Left renal pelvis (tissue), 4 donors: ENCODE data around the gene GNB4. TPM values are rescaled to one million over a fixed set of nuclear protein-coding genes. Genes with fewer than 3 reads are reported as not detected.

Experiments used
- DNase-seq, 4 donors: peaks; one replicate each; pipeline ENCODE4 v3.0.0-alpha.2; 2013; ENCODE audit warnings: low read depth in 4 of 4, low spot score in 3 of 4
- polyA plus RNA-seq, 4 donors: library from polyadenylated mRNA; unstranded; fragments of 120-200 nt; gene quantifications; one replicate each; pipeline ENCODE4 v1.2.1, GENCODE V29; 2013; ENCODE audit not compliant: insufficient read length in 4 of 4

Gene GNB4
- 10 to 100 TPM; 24.5 to 44.9 (median 33.6) TPM for polyA plus RNA-seq

- peak in 3 of 4 donors; percentile 60 to 73 (median 71) for DNase-seq
Observed at GRCh38 chr3:179451265-179452175, at the start of gene GNB4. TSS of gene GNB4 (minus strand) at chr3:179451470. CDS start at chr3:179426200, 25,270 bp downstream.

- no peak for DNase-seq
Observed at GRCh38 chr3:179495483-179495882, 44.2 kb upstream of the GNB4 start.

- DNase-seq: no peak
Observed at GRCh38 chr3:179493260-179493659, 42.0 kb upstream of the GNB4 start.

GRCh38 chr3:179488213-179488612 lies 36.9 kb upstream of the GNB4 start:
- no peak for DNase-seq

- DNase-seq: no peak
Observed at GRCh38 chr3:179486806-179487205, 35.5 kb upstream of the GNB4 start.

GRCh38 chr3:179482857-179483256 lies 31.6 kb upstream of the GNB4 start:
- no peak for DNase-seq

- no peak for DNase-seq
Observed at GRCh38 chr3:179476215-179476614, 24.9 kb upstream of the GNB4 start.

- DNase-seq: no peak
Observed at GRCh38 chr3:179474480-179474879, 23.2 kb upstream of the GNB4 start.

- no peak for DNase-seq
Observed at GRCh38 chr3:179473565-179473964, 22.3 kb upstream of the GNB4 start.

- no peak for DNase-seq
Observed at GRCh38 chr3:179464323-179465092, 13.2 kb upstream of the GNB4 start.

- no peak for DNase-seq
Observed at GRCh38 chr3:179463319-179463718, 12.0 kb upstream of the GNB4 start.

GRCh38 chr3:179460260-179460659 lies 9.0 kb upstream of the GNB4 start:
- DNase-seq: no peak

- no peak for DNase-seq
Observed at GRCh38 chr3:179455954-179456353, 4.7 kb upstream of the GNB4 start.

GRCh38 chr3:179454887-179455286 lies 3.6 kb upstream of the GNB4 start:
- DNase-seq: no peak

GRCh38 chr3:179453967-179454366 lies 2.7 kb upstream of the GNB4 start:
- no peak for DNase-seq

- DNase-seq: no peak
Observed at GRCh38 chr3:179452872-179453271, 1.6 kb upstream of the GNB4 start.

- DNase-seq: peak in 3 of 4 donors; percentile 57 to 65 (median 59)
Observed at GRCh38 chr3:179452176-179452564, 900 bp upstream of the GNB4 start.

- peak in 2 of 4 donors; percentile 33 to 48 for DNase-seq
Observed at GRCh38 chr3:179450901-179451264, 387 bp downstream of the GNB4 start.

GRCh38 chr3:179450261-179450701 lies 989 bp downstream of the GNB4 start:
- peak in 2 of 4 donors; percentile 6 to 36 for DNase-seq

GRCh38 chr3:179449636-179450035 lies 1.6 kb downstream of the GNB4 start:
- no peak for DNase-seq

- no peak for DNase-seq
Observed at GRCh38 chr3:179447251-179447650, 4.0 kb downstream of the GNB4 start.

GRCh38 chr3:179446501-179446900 lies 4.8 kb downstream of the GNB4 start:
- DNase-seq: no peak
